Liver (tissue), 9 donors: ENCODE data around the gene PLCG2. TPM values are rescaled to one million over a fixed set of nuclear protein-coding genes. Genes with fewer than 3 reads are reported as not detected.
A peak's percentile ranks its signal among the peaks of the same experiment; 100 is the strongest.

Experiments used
- DNase-seq: peaks from one replicate; pipeline ENCODE4 v3.0.0-alpha.2; 2017; ENCODE audit warnings: low spot score
- H3K27ac ChIP-seq, 2 donors: one replicate each; pipeline ENCODE4 v1.7.0; 2013; ENCODE audit warnings: inconsistent platforms in 2 of 2, low read length in 2 of 2, control low read depth in 1 of 2, low read depth in 1 of 2, mild to moderate bottlenecking in 1 of 2
- H3K27me3 ChIP-seq, 4 donors: one replicate each; pipeline versions ENCODE4 v1.6.1 to v1.7.0; 2013; ENCODE audit warnings: low read length in 3 of 4, inconsistent platforms in 1 of 4, mild to moderate bottlenecking in 1 of 4, moderate library complexity in 1 of 4; ENCODE audit not compliant: control insufficient read depth in 4 of 4, insufficient read depth in 4 of 4
- H3K36me3 ChIP-seq, 4 donors: one replicate each; pipeline versions ENCODE4 v1.6.1 to v1.7.0; 2013; ENCODE audit warnings: low read length in 3 of 4, mild to moderate bottlenecking in 3 of 4, low read depth in 1 of 4, moderate library complexity in 1 of 4; ENCODE audit not compliant: control insufficient read depth in 4 of 4, insufficient read depth in 3 of 4
- H3K4me1 ChIP-seq, 4 donors: one replicate each; pipeline versions ENCODE4 v1.6.1 to v1.7.0; 2013; ENCODE audit warnings: low read length in 3 of 4, mild to moderate bottlenecking in 3 of 4, moderate library complexity in 1 of 4; ENCODE audit not compliant: control insufficient read depth in 4 of 4, insufficient read depth in 4 of 4
- H3K4me3 ChIP-seq, 3 donors: one replicate each; pipeline versions ENCODE4 v1.6.1 to v1.7.0; 2013; ENCODE audit warnings: low read length in 3 of 3, control low read depth in 1 of 3, low read depth in 1 of 3, mild to moderate bottlenecking in 1 of 3
- H3K9ac ChIP-seq, 2 donors: one replicate each; pipeline ENCODE4 v1.7.0; 2013; ENCODE audit warnings: low read length in 2 of 2, mild to moderate bottlenecking in 2 of 2, moderate library complexity in 2 of 2, control low read depth in 1 of 2, low read depth in 1 of 2
- H3K9me3 ChIP-seq, 4 donors: one replicate each; pipeline versions ENCODE4 v1.6.1 to v1.7.0; 2013; ENCODE audit warnings: low read length in 3 of 4; ENCODE audit not compliant: control insufficient read depth in 4 of 4
- ATF3 ChIP-seq: IDR thresholded peaks from 2 replicates; pipeline ENCODE4 v1.6.1; 2016; ENCODE audit warnings: antibody characterized with exemption
- CTCF ChIP-seq: fragments of 150-350 bp; IDR thresholded peaks from 2 replicates; pipeline ENCODE4 v1.5.1; 2017; ENCODE audit warnings: improper control_type of control experiment, low read depth, low read length; ENCODE audit not compliant: missing input control
- FOXA1 ChIP-seq: IDR thresholded peaks from 2 replicates; pipeline ENCODE4 v1.6.1; 2016; ENCODE audit warnings: antibody characterized with exemption
- GABPA ChIP-seq, 2 donors: IDR thresholded peaks in 1 of 2; conservative IDR thresholded peaks in 1 of 2; 2 replicates each; pipeline ENCODE4 v1.6.1; 2016; ENCODE audit warnings: antibody characterized with exemption in 2 of 2, mild to moderate bottlenecking in 1 of 2, moderate library complexity in 1 of 2
- HNF4A ChIP-seq, 2 donors: conservative IDR thresholded peaks; 2 replicates each; pipeline ENCODE4 v1.6.1; 2016; ENCODE audit warnings: antibody characterized with exemption in 2 of 2, mild to moderate bottlenecking in 2 of 2
- HNF4G ChIP-seq: IDR thresholded peaks from 2 replicates; pipeline ENCODE4 v1.6.1; 2016; ENCODE audit warnings: antibody characterized with exemption
- JUND ChIP-seq, 2 donors: IDR thresholded peaks; 2 replicates each; pipeline ENCODE4 v1.6.1; 2016; ENCODE audit warnings: antibody characterized with exemption in 2 of 2
- MAX ChIP-seq: IDR thresholded peaks from 2 replicates; pipeline ENCODE4 v1.6.1; 2016; ENCODE audit warnings: antibody characterized with exemption
- NR2F2 ChIP-seq: IDR thresholded peaks from 2 replicates; pipeline ENCODE4 v1.6.1; 2016; ENCODE audit warnings: antibody characterized with exemption
- RAD21 ChIP-seq, 2 donors: IDR thresholded peaks; 2 replicates each; pipeline ENCODE4 v1.6.1; 2016; ENCODE audit warnings: antibody characterized with exemption in 2 of 2, mild to moderate bottlenecking in 2 of 2
- REST ChIP-seq: IDR thresholded peaks from 2 replicates; pipeline ENCODE4 v1.6.1; 2016; ENCODE audit warnings: antibody characterized with exemption, mild to moderate bottlenecking
- RXRA ChIP-seq, 2 donors: IDR thresholded peaks; 2 replicates each; pipeline ENCODE4 v1.6.1; 2017 to 2018; ENCODE audit warnings: antibody characterized with exemption in 2 of 2, mild to moderate bottlenecking in 1 of 2
- SP1 ChIP-seq: IDR thresholded peaks from 2 replicates; pipeline ENCODE4 v1.6.1; 2018; ENCODE audit warnings: antibody characterized with exemption, mild to moderate bottlenecking
- TAF1 ChIP-seq: conservative IDR thresholded peaks from 2 replicates; pipeline ENCODE4 v1.6.1; 2016; ENCODE audit warnings: antibody characterized with exemption, mild to moderate bottlenecking
- YY1 ChIP-seq: IDR thresholded peaks from 2 replicates; pipeline ENCODE4 v1.6.1; 2016; ENCODE audit warnings: antibody characterized with exemption, mild to moderate bottlenecking
- ZBTB33 ChIP-seq: IDR thresholded peaks from 2 replicates; pipeline ENCODE4 v1.6.1; 2016; ENCODE audit warnings: antibody characterized with exemption
- WGBS: extraction: QIAGEN DNeasy Blood & Tissue Kit; methylation state at CpG from one replicate; pipeline ENCODE4 v1.1.7; 2013; 5-methylcytosine and 5-hydroxymethylcytosine counted together
- polyA plus RNA-seq, 2 donors: library from polyadenylated mRNA; stranded (reverse) in 1 of 2; unstranded in 1 of 2; fragments of 200-250 nt in 1 of 2; fragments of >200 nt in 1 of 2; fragmentation: Nextera tagmentation in 1 of 2; extraction: Ambion mirVana in 1 of 2; gene quantifications; one replicate each; pipeline versions ENCODE4 v1.2.1 to v1.2.3, GENCODE V29; 2013 to 2015
- total RNA-seq, 2 donors: library from RNA; depleted of rRNA; stranded (reverse); fragments of >200 nt; gene quantifications; one replicate each; pipeline ENCODE4 v1.2.3, GENCODE V29; 2014
- donor health status: healthy.
- donor health status: healthy.
- donor health status: healthy.
- donor health status: healthy.
- donor health status: healthy.

PLCG2 gene
- total and polyA plus RNA-seq, 4 donors = 7.1 to 21.6 (median 15.8) TPM

GRCh38 chr16:81951564-81951963, 172.5 kb downstream of the PLCG2 start:
- Histone ChIP-seq H3K4me1 (no peaks in the 10 kb centered on the region), H3K4me3 (no peak overlapping the region), H3K9me3 (peaks cover 0 to 12% (median 3%) of the 10 kb centered on the region in 4 donors), H3K9ac (no peak overlapping the region), H3K27me3 (no peaks in the 10 kb centered on the region), H3K36me3 (peaks cover 0 to 47% (median 43%) of the 10 kb centered on the region in 4 donors), H3K27ac (no peak overlapping the region)
- WGBS = 91% methylated on average over 2 of the region's 2 CpGs
- DNase-seq = no peak
- TF ChIP-seq SP1 = no peak
- TF ChIP-seq MAX = no peak
- no peak for TF ChIP-seq FOXA1
- no peak for TF ChIP-seq ATF3
- no peak for TF ChIP-seq HNF4G

GRCh38 chr16:81956213-81956948, 177.3 kb downstream of the PLCG2 start:
- Histone ChIP-seq H3K9me3 (peaks cover 0 to 4% (median under 1%) of the 10 kb centered on the region in 4 donors), H3K9ac (no peak overlapping the region), H3K27ac (no peak overlapping the region), H3K4me1 (peaks cover 0 to 3% (median 0%) of the 10 kb centered on the region in 4 donors), H3K36me3 (peaks cover 3 to 20% (median 17%) of the 10 kb centered on the region in 4 donors), H3K27me3 (no peaks in the 10 kb centered on the region), H3K4me3 (no peak overlapping the region)
- no peak for DNase-seq
- WGBS = 73% methylated on average over 9 of the region's 9 CpGs
- TF ChIP-seq NR2F2 (no peak), REST (peak; percentile 25), RXRA (IDR thresholded peaks at IDR 0.05) (peak; percentile 19 to 70), GABPA (IDR thresholded peaks at IDR 0.05 in 1 of 2, conservative IDR thresholded peaks at IDR 0.05 in 1 of 2) (no peak), ZBTB33 (peak; percentile 37), YY1 (peak; percentile 17), TAF1 (no peak), HNF4A (conservative IDR thresholded peaks at IDR 0.05) (peak; percentile 34 to 55), ATF3 (no peak), CTCF (no peak), RAD21 (IDR thresholded peaks at IDR 0.05) (no peak), MAX (peak; percentile 61), JUND (IDR thresholded peaks at IDR 0.05) (peak; percentile 23 to 34), SP1 (peak; percentile 25)
